ENCODE data around the gene RHO. TPM values are rescaled to one million over a fixed set of nuclear protein-coding genes. Genes with fewer than 3 reads are reported as not detected.
A peak's percentile ranks its signal among the peaks of the same experiment; 100 is the strongest.
"Not testable (repeated sequence)": the region's sequence is repeated elsewhere in the genome, so short reads cannot be mapped to it uniquely, and the experiment has no call there.

Gene RHO
- total RNA-seq, 3 donors from 2014 or later, result 0.15 TPM; not detected in 2

- intact Hi-C loops (cut with DNase I; ENCODE audit: low total_unique reads), result no loop called here
- Histone ChIP-seq H3K9me3 (no peaks in the 10 kb centered on the region), H3K36me3 (no peaks in the 10 kb centered on the region), H3K4me1 (peaks cover 29 to 38% of the 10 kb centered on the region in 2 donors), H3K4me3 (peak overlapping the region in 1 of 3 donors; percentile 55), H3K27me3 (no peaks in the 10 kb centered on the region), H3K27ac (peak overlapping the region; percentile 93 to 99)
- peak; percentile 93 to 98 for DNase-seq (ENCODE audit: low spot score in 2 of 2)
- TF ChIP-seq CTCF (IDR thresholded peaks at IDR 0.05) (no peak), POLR2A (IDR thresholded peaks at IDR 0.05) (peak; percentile 18), POLR2AphosphoS5 (IDR thresholded peaks at IDR 0.05) (peak; percentile 86 to 98 (median 94))
Measured at GRCh38 chr3:129485721-129486663, 42.4 kb upstream of the RHO start.

GRCh38 chr3:129486664-129487035 is 41.8 kb upstream of the RHO start:
- intact Hi-C loops (cut with DNase I; ENCODE audit: low total_unique reads), result no loop called here
- Histone ChIP-seq H3K27ac (peak overlapping the region; percentile 93 to 99), H3K27me3 (no peaks in the 10 kb centered on the region), H3K4me3 (no peak overlapping the region), H3K36me3 (no peaks in the 10 kb centered on the region), H3K4me1 (peaks cover 28 to 38% of the 10 kb centered on the region in 2 donors), H3K9me3 (no peaks in the 10 kb centered on the region)
- no peak for DNase-seq (ENCODE audit: low spot score in 2 of 2)
- no peak for TF ChIP-seq POLR2AphosphoS5 (IDR thresholded peaks at IDR 0.05)
- no peak for TF ChIP-seq POLR2A (IDR thresholded peaks at IDR 0.05)
- no peak for TF ChIP-seq CTCF (IDR thresholded peaks at IDR 0.05)

GRCh38 chr3:129487183-129487867 is 41.1 kb upstream of the RHO start:
- Histone ChIP-seq H3K4me1 (peaks cover 21 to 31% of the 10 kb centered on the region in 2 donors), H3K27ac (peak overlapping the region; percentile 93 to 99), H3K27me3 (no peaks in the 10 kb centered on the region), H3K4me3 (no peak overlapping the region), H3K36me3 (no peaks in the 10 kb centered on the region), H3K9me3 (no peaks in the 10 kb centered on the region)
- TF ChIP-seq POLR2AphosphoS5 (IDR thresholded peaks at IDR 0.05) (no peak), POLR2A (IDR thresholded peaks at IDR 0.05) (no peak), CTCF (IDR thresholded peaks at IDR 0.05) (no peak)
- no peak for DNase-seq (ENCODE audit: low spot score in 2 of 2)
- intact Hi-C loops (cut with DNase I; ENCODE audit: low total_unique reads), result no loop called here

GRCh38 chr3:129487868-129488335 is 40.5 kb upstream of the RHO start:
- H3K36me3 ChIP-seq; DNase-seq (ENCODE audit: low spot score in 2 of 2); H3K4me3 ChIP-seq; H3K27me3 ChIP-seq; intact Hi-C loops (cut with DNase I; ENCODE audit: low total_unique reads); H3K9me3 ChIP-seq: not testable (repeated sequence)
- peak overlapping the region; percentile 93 to 99 for H3K27ac ChIP-seq
- H3K4me1 ChIP-seq, result peaks cover 19 to 29% of the 10 kb centered on the region in 2 donors

- H3K9me3 ChIP-seq; DNase-seq (ENCODE audit: low spot score in 2 of 2); H3K36me3 ChIP-seq; intact Hi-C loops (cut with DNase I; ENCODE audit: low total_unique reads); H3K27me3 ChIP-seq; H3K4me3 ChIP-seq: not testable (repeated sequence)
- peaks cover 19 to 29% of the 10 kb centered on the region in 2 donors for H3K4me1 ChIP-seq
- H3K27ac ChIP-seq, result peak overlapping the region; percentile 22 to 99
Measured at GRCh38 chr3:129489258-129489657, 39.2 kb upstream of the RHO start.

- peak; percentile 70 to 75 for DNase-seq (ENCODE audit: low spot score in 2 of 2)
- Histone ChIP-seq H3K36me3 (no peaks in the 10 kb centered on the region), H3K4me1 (peaks cover 19 to 28% of the 10 kb centered on the region in 2 donors)
Measured at GRCh38 chr3:129490273-129490675, 38.2 kb upstream of the RHO start.

GRCh38 chr3:129491077-129491476 is 37.4 kb upstream of the RHO start:
- intact Hi-C loops (cut with DNase I; ENCODE audit: low total_unique reads), result loop anchor here (10.0 kb wide), 1 partner anchor 104 kb away; no protein-coding TSS in a partner anchor
- not testable (repeated sequence) for H3K27me3 ChIP-seq; DNase-seq (ENCODE audit: low spot score in 2 of 2); H3K36me3 ChIP-seq; H3K4me3 ChIP-seq; H3K9me3 ChIP-seq
- H3K4me1 ChIP-seq, result peaks cover 19 to 22% of the 10 kb centered on the region in 2 donors
- peak overlapping the region; percentile 79 to 94 for H3K27ac ChIP-seq

More at GRCh38 chr3:129490273-129490675, 38.2 kb upstream of the RHO start:
- Histone ChIP-seq H3K9me3 (no peaks in the 10 kb centered on the region), H3K27ac (peak overlapping the region; percentile 79 to 94), H3K27me3 (no peaks in the 10 kb centered on the region), H3K4me3 (no peak overlapping the region)
- TF ChIP-seq POLR2AphosphoS5 (IDR thresholded peaks at IDR 0.05) (peak; percentile 57 to 78 (median 58)), POLR2A (IDR thresholded peaks at IDR 0.05) (no peak), CTCF (IDR thresholded peaks at IDR 0.05) (peak in 2 of 3 donors; percentile 80 to 88)
- intact Hi-C loops (cut with DNase I; ENCODE audit: low total_unique reads), result loop anchor here (10.0 kb wide), 1 partner anchor 105 kb away; no protein-coding TSS in a partner anchor
